Heart left ventricle (tissue), 16 donors: Measurements from ENCODE around the gene SMAD7. TPM values are rescaled to one million over a fixed set of nuclear protein-coding genes. Genes with fewer than 3 reads are reported as not detected.

Source experiments
- ATAC-seq, 4 donors: fragments of 200-7000 bp; cut with Tn5 transposase; one replicate each; pipeline ENCODE4 v1.9.1; 2020 to 2022; ENCODE audit warnings: moderate library complexity in 4 of 4, mild to moderate bottlenecking in 3 of 4, moderate number of reproducible peaks in 1 of 4
- DNase-seq, 5 donors: peaks; one replicate each; pipeline ENCODE4 v3.0.0-alpha.2; 2020
- H3K27ac ChIP-seq, 12 donors: fragments of 200-600 bp; sonication (generic) in 4 of 12; one replicate each; pipeline versions ENCODE4 v1.5.0 to v1.8.0; 2016 to 2022; ENCODE audit warnings: mild to moderate bottlenecking in 2 of 12
- H3K27me3 ChIP-seq, 9 donors: fragments of 200-600 bp; sonication (generic) in 2 of 9; one replicate each; pipeline versions ENCODE4 v1.5.1 to v1.8.0; 2016 to 2022; ENCODE audit warnings: mild to moderate bottlenecking in 3 of 9
- H3K36me3 ChIP-seq, 9 donors: fragments of 200-600 bp; sonication (generic) in 2 of 9; one replicate each; pipeline versions ENCODE4 v1.5.0 to v1.8.0; 2018 to 2022; ENCODE audit warnings: mild to moderate bottlenecking in 2 of 9
- H3K4me1 ChIP-seq, 12 donors: fragments of 200-600 bp; sonication (generic) in 4 of 12; one replicate each; pipeline versions ENCODE4 v1.5.0 to v1.8.0; 2016 to 2022; ENCODE audit warnings: mild to moderate bottlenecking in 3 of 12
- H3K4me3 ChIP-seq, 12 donors: fragments of 200-600 bp; sonication (generic) in 4 of 12; one replicate each; pipeline versions ENCODE4 v1.5.0 to v1.8.0; 2017 to 2022; ENCODE audit warnings: mild to moderate bottlenecking in 9 of 12, moderate library complexity in 4 of 12
- H3K9me3 ChIP-seq, 12 donors: fragments of 200-600 bp; sonication (generic) in 4 of 12; one replicate each; pipeline versions ENCODE4 v1.5.0 to v1.8.0; 2016 to 2022; ENCODE audit warnings: mild to moderate bottlenecking in 1 of 12
- POLR2A ChIP-seq, 2 donors: fragments of 450-650 bp; IDR thresholded peaks; one replicate each; pipeline ENCODE4 v1.6.1; 2017; ENCODE audit warnings: antibody characterized with exemption in 2 of 2, mild to moderate bottlenecking in 2 of 2, moderate library complexity in 2 of 2
- WGBS, 4 donors: extraction: QIAGEN DNeasy Blood & Tissue Kit in 2 of 4; methylation state at CpG; one replicate each; pipeline versions ENCODE4 v1.1.5 to v1.1.7; 2013 to 2018; 5-methylcytosine and 5-hydroxymethylcytosine counted together
- intact Hi-C, 10 donors: fragments of 100-400 bp; cut with DNase I; formaldehyde crosslinking; loops; one replicate each; pipeline versions ENCODE4 v1.11.1 to v1.14.2; 2022
- polyA plus RNA-seq, 2 donors: library from polyadenylated mRNA; stranded (reverse); fragments of 200-250 nt; gene quantifications; one replicate each; pipeline ENCODE4 v1.2.3, GENCODE V29; 2013
- total RNA-seq, 9 donors: library from RNA; depleted of rRNA in 2 of 9; stranded (reverse); fragments of >200 nt in 2 of 9; fragmentation: NEBNext Ultra II Directional in 3 of 9; extraction: Animal tissue kit (Norgen Biotek cat#: 25700) in 3 of 9; gene quantifications; one replicate each; pipeline versions ENCODE4 v1.1.0 to v1.2.4, GENCODE V29; 2016 to 2023
- TF ChIP-seq, protein P1 (sequence below), 12 donors: fragments of 200-600 bp; sonication (generic) in 4 of 12; IDR thresholded peaks; one replicate each; pipeline versions ENCODE4 v1.5.0 to v1.8.0; 2018 to 2022; ENCODE audit warnings: antibody characterized with exemption in 12 of 12, mild to moderate bottlenecking in 5 of 12
- donor health status: ischemic (EF 13 %, LVEDD 7.1; RV severe dilation, severe dysfunction).
- donor health status: healthy with polysubstance abuse.
- donor health status: DM: no; HTN: yes; CAD: no.
- donor health status: DM: no; HTN: no; CAD: no.
- donor health status: ischemic (EF 25% LVEDD 6.9; RV normal size, moderate dysfunction).
- donor health status: ischemic (EF 25% LVEDD 5.7; RV mildly dilated, moderate dysfunction).
- donor health status: healthy.
- donor health status: DM: yes; HTN: yes; CAD: no.
- donor health status: ischemic (EF 35%, LVEDD 5.7; RV mildly dilated, moderate dysfunction).
- donor health status: nonischemic (EF 11% LVEDD 7.7; RV severe dilation, severe dysfunction).
- donor health status: DM: yes; HTN: yes; CAD: no.
- donor health status: PGD.
- donor health status: ischemic (EF 29% LVEDD 5.4; RV normal size, mild dysfunction).
- donor health status: nonischemic (EF 23%, LVEDD 6.1; RV moderate dilation, normal function).

Gene SMAD7
- total and polyA plus RNA-seq, 11 donors = 9.1 to 32.0 (median 19.9) TPM

DNA sequence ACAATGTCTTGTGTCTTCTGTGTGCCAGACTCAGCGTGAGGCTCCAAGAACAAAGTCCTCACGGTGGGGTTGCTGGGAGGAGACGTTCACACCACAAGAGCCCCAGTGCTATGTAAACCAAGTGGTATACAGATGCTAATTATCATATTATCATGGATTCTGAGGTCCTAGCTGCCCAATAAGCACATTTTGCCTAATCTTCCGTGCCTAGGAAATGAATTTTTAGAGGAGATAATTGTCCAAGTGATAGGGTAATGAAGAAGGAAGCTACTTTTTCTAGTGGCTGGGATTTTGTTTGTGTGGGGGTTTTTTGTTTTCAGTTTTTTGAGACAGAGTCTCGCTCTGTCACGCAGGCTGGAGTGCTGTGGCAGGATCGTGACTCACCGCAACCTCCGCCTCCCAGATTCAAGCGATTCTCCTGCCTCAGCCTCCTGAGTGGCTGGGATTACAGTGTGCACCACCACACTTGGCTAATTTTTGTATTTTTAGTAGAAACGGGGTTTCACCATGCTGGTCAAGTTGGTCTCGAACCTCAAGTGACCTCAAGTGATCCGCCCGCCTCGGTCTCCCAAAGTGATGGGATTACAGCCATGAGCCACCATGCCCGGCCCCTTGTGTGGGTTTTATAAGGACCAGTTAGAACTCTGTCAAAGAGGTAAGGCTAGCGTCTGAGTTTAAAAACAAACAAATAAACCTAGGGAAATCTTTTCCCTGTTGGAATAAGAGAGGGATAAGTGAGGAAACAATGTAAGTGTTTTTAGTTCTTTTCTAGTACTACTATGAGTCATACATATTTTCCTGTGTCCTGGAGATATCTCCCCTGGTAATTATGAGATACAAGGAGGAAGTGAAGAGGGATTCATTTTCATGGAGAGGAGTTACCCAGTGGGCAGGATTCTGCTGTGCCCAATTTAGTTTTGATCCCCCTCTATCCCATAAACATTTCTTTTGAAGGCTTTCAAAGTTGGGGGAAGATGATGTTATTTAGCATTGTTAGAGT is 9.5 kb upstream of the SMAD7 start:
- Histone ChIP-seq H3K4me1 (peaks cover 5 to 28% (median 18%) of the 10 kb centered on the region in 12 donors), H3K27ac (no peak overlapping the region), H3K9me3 (no peaks in the 10 kb centered on the region), H3K27me3 (no peaks in the 10 kb centered on the region), H3K36me3 (no peaks in the 10 kb centered on the region), H3K4me3 (no peak overlapping the region)
- DNase-seq = no peak
- WGBS, 4 donors = 84 to 89% (median 87%) methylated on average over 17 of the region's 17 CpGs
- TF ChIP-seq, protein P1, sequence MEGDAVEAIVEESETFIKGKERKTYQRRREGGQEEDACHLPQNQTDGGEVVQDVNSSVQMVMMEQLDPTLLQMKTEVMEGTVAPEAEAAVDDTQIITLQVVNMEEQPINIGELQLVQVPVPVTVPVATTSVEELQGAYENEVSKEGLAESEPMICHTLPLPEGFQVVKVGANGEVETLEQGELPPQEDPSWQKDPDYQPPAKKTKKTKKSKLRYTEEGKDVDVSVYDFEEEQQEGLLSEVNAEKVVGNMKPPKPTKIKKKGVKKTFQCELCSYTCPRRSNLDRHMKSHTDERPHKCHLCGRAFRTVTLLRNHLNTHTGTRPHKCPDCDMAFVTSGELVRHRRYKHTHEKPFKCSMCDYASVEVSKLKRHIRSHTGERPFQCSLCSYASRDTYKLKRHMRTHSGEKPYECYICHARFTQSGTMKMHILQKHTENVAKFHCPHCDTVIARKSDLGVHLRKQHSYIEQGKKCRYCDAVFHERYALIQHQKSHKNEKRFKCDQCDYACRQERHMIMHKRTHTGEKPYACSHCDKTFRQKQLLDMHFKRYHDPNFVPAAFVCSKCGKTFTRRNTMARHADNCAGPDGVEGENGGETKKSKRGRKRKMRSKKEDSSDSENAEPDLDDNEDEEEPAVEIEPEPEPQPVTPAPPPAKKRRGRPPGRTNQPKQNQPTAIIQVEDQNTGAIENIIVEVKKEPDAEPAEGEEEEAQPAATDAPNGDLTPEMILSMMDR (IDR thresholded peaks at IDR 0.05) = no peak
- no peak for TF ChIP-seq POLR2A (IDR thresholded peaks at IDR 0.05)
- intact Hi-C loops = loop anchor here in 4 of 10 donors (5.0 to 10.0 kb wide), 3 partner anchors 82 to 283 kb away; no protein-coding TSS in a partner anchor
- ATAC-seq = no peak

DNA sequence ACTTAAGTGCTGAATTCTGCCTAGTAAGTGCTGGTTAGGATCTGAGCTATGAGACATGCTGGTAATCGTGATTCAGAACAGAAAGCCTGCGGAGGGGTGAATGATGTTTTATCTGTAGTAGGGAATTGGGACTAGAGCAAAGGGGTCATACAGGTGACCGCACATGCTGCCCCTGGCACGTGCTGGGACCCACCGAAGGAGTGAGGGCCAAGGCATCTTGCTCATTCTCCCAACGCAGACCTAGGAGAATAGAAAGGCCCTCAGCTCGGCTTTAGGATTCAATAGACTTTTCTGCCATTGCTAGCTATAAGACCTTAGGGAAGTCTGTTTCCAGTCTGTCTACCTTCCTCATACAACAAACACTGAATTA is 8.8 kb upstream of the SMAD7 start:
- ATAC-seq = no peak
- Histone ChIP-seq H3K9me3 (no peaks in the 10 kb centered on the region), H3K36me3 (no peaks in the 10 kb centered on the region), H3K27me3 (no peaks in the 10 kb centered on the region), H3K27ac (no peak overlapping the region), H3K4me1 (peaks cover 5 to 35% (median 22%) of the 10 kb centered on the region in 12 donors), H3K4me3 (no peak overlapping the region)
- 74 to 97% (median 93%) methylated on average over 7 of the region's 7 CpGs for WGBS, 4 donors
- TF ChIP-seq POLR2A (IDR thresholded peaks at IDR 0.05) = no peak
- TF ChIP-seq, protein P1 (IDR thresholded peaks at IDR 0.05) = no peak
- intact Hi-C loops = loop anchor here in 4 of 10 donors (5.0 to 10.0 kb wide), 3 partner anchors 83 to 282 kb away; no protein-coding TSS in a partner anchor
- no peak for DNase-seq

DNA sequence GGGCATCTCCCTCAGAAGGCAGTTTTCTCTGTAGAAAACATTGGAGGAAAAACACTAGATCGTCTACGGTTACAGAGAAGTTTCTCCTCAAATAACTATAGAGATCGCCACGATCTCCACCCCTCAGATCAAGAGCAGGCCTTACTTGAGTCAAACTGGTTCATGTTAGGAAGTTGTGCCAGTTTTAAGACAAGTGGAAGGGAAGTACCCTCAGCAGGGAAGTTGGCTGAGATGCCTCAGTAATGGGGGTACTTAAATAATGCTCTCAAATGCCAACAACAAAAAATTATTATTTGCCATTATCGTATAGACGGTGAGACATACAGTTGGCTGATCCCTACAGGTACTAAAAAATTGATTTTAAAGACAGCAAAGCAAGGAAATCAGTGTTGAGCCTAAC is 8.2 kb upstream of the SMAD7 start:
- Histone ChIP-seq H3K9me3 (no peaks in the 10 kb centered on the region), H3K27me3 (no peaks in the 10 kb centered on the region), H3K4me1 (peaks cover 5 to 37% (median 23%) of the 10 kb centered on the region in 12 donors), H3K27ac (no peak overlapping the region), H3K4me3 (no peak overlapping the region), H3K36me3 (no peaks in the 10 kb centered on the region)
- TF ChIP-seq, protein P1 (IDR thresholded peaks at IDR 0.05) = no peak
- TF ChIP-seq POLR2A (IDR thresholded peaks at IDR 0.05) = no peak
- 93 to 98% (median 96%) methylated on average over 6 of the region's 6 CpGs for WGBS, 4 donors
- ATAC-seq = no peak
- DNase-seq = no peak
- intact Hi-C loops = loop anchor here in 4 of 10 donors (5.0 to 10.0 kb wide), 3 partner anchors 83 to 282 kb away; no protein-coding TSS in a partner anchor

DNA sequence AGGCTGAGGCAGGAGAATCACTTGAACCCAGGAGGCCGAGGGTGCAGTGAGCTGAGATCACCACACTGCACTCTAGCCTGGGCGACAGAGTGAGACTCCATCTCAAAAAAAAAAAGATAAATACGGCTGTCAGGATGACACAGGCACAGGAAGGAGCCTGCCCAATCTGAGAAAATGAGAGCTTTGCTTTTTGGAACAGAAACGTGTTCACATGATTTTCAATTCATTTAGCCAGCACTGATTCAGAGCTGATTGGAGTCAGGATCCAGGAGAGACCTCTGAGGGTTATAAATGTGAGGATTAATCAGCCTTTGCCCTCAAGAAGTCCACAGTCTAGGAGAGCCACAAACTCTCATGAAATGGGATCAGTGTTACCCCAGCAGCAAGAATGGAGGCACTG is 6.9 kb upstream of the SMAD7 start:
- intact Hi-C loops = loop anchor here in 4 of 10 donors (5.0 to 10.0 kb wide), 3 partner anchors 85 to 280 kb away; no protein-coding TSS in a partner anchor
- no peak for DNase-seq
- Histone ChIP-seq H3K9me3 (no peaks in the 10 kb centered on the region), H3K27me3 (peaks cover 0 to 2% (median 0%) of the 10 kb centered on the region in 9 donors), H3K4me1 (peaks cover 5 to 49% (median 31%) of the 10 kb centered on the region in 12 donors), H3K4me3 (no peak overlapping the region), H3K27ac (no peak overlapping the region), H3K36me3 (no peaks in the 10 kb centered on the region)
- TF ChIP-seq, protein P1 (IDR thresholded peaks at IDR 0.05) = no peak
- no peak for TF ChIP-seq POLR2A (IDR thresholded peaks at IDR 0.05)
- 75 to 86% (median 80%) methylated on average over 4 of the region's 4 CpGs for WGBS, 4 donors
- no peak for ATAC-seq
